GM12878 (cell line): Measurements from ENCODE around the gene PSTPIP2.

Experiments
- CTCF ChIP-seq, 3 experiments: IDR thresholded peaks in 2 of 3; conservative IDR thresholded peaks in 1 of 3; 2 replicates each; pipeline ENCODE4 v1.5.1; 2011; ENCODE audit warnings: low read depth in 3 of 3, low read length in 3 of 3, mild to moderate bottlenecking in 3 of 3, control low read depth in 2 of 3, moderate library complexity in 2 of 3, inconsistent platforms in 1 of 3, mixed read lengths in 1 of 3; ENCODE audit not compliant: control insufficient read depth in 2 of 3, insufficient read depth in 1 of 3; ENCODE audit errors: extremely low read depth in 1 of 3
- FOS ChIP-seq: IDR thresholded peaks from 3 replicates; pipeline ENCODE4 v1.6.1; 2011; ENCODE audit warnings: borderline replicate concordance; ENCODE audit not compliant: insufficient read length; ENCODE audit errors: extremely low read depth
- HSF1 ChIP-seq: fragments of 150-350 bp; IDR thresholded peaks from 2 replicates; pipeline ENCODE4 v1.6.1; 2014; ENCODE audit warnings: mild to moderate bottlenecking, low read depth, low read length
- JUNB ChIP-seq: IDR thresholded peaks from 2 replicates; pipeline ENCODE4 v1.6.1; 2016; ENCODE audit warnings: antibody characterized with exemption, mild to moderate bottlenecking
- MEF2B ChIP-seq: fragments of 450-650 bp; IDR thresholded peaks from 2 replicates; pipeline ENCODE4 v1.6.1; 2018; ENCODE audit warnings: mild to moderate bottlenecking, moderate library complexity; ENCODE audit not compliant: partially characterized antibody, poor library complexity, severe bottlenecking
- NFYB ChIP-seq: IDR thresholded peaks from 2 replicates; pipeline ENCODE4 v1.6.1; 2011; ENCODE audit warnings: low read depth, mild to moderate bottlenecking, low read length, improper control_type of control experiment, moderate library complexity; ENCODE audit not compliant: insufficient read depth
- POLR2AphosphoS5 ChIP-seq: IDR thresholded peaks from 2 replicates; pipeline ENCODE4 v1.6.1; 2011; ENCODE audit warnings: mild to moderate bottlenecking, low read length, inconsistent platforms
- RELB ChIP-seq: fragments of 450-650 bp; IDR thresholded peaks from 2 replicates; pipeline ENCODE4 v1.6.1; 2017; ENCODE audit warnings: low read depth, mild to moderate bottlenecking, moderate library complexity
- RFX5 ChIP-seq: IDR thresholded peaks from 2 replicates; pipeline ENCODE4 v1.6.1; 2011; ENCODE audit warnings: low read depth, low read length, improper control_type of control experiment
- TCF12 ChIP-seq: IDR thresholded peaks from 2 replicates; pipeline ENCODE4 v1.6.1; 2011; ENCODE audit warnings: low read depth, mild to moderate bottlenecking, low read length
- USF2 ChIP-seq: IDR thresholded peaks from 2 replicates; pipeline ENCODE4 v1.6.1; 2011; ENCODE audit warnings: low read depth, low read length, improper control_type of control experiment, borderline replicate concordance

- TF ChIP-seq CTCF (IDR thresholded peaks at IDR 0.05 in 2 of 3, conservative IDR thresholded peaks at IDR 0.05 in 1 of 3; ENCODE audit: control insufficient read depth in 2 of 3, extremely low read depth in 1 of 3, insufficient read depth in 1 of 3, low read depth in 3 of 3, low read length in 3 of 3) (no peak), FOS (no peak), RELB (no peak), POLR2AphosphoS5 (no peak), MEF2B (no peak), USF2 (no peak), TCF12 (no peak), NFYB (no peak), HSF1 (no peak), JUNB (no peak), RFX5 (no peak)
Observed at GRCh38 chr18:45957100-45957499, 115.0 kb downstream of the PSTPIP2 start.
